ENCODE data around the gene CAMTA1.

DNA sequence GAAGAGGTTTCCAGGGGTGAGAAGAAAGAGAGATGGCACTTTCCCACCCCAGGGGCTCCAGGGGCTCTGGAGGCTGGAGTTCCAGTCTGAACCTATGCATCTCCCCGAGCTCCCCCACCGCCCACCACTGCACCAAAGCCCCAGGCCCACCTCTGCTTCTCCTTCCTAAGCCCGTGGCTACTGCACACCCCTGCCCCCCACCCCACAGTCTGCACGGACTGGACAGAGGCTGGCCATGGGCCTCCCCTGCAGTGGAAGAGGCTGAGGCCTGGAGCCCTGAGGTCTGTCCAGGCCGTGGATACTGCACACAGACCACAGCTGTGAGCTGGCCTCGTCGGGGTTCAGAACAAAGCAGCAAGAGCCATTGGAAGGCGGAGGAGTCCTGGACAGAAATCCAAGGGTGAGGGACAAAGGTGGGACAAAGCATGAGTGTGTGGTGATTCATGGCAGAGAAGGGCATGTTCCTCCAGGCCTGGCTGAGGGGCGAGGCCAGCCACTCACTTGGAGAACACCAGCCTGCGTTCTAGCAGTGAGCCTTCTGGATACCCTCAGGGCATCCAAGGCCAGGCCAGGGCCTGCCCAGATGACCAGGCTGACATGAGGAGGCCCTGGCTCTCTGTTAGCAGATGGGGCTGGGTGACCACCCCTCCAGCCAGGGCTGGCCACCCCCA, 741.1 kb downstream of the CAMTA1 start:
- TF ChIP-seq FOSL1 (IDR thresholded peaks at IDR 0.05; ENCODE audit: low read depth) (no peak), SIN3A (IDR thresholded peaks at IDR 0.05; ENCODE audit: low read depth) (no peak), POLR2A (IDR thresholded peaks at IDR 0.05; ENCODE audit: borderline replicate concordance, extremely low read depth, insufficient read depth, insufficient read length) (no peak), CTCF (IDR thresholded peaks at IDR 0.05 in 2 of 3, conservative IDR thresholded peaks at IDR 0.05 in 1 of 3; ENCODE audit: borderline replicate concordance in 1 of 3, insufficient read depth in 1 of 3, low read depth in 2 of 3, low read length in 2 of 3) (no peak), ELF1 (IDR thresholded peaks at IDR 0.05; ENCODE audit: borderline replicate concordance, low read depth) (no peak), POLR2AphosphoS5 (IDR thresholded peaks at IDR 0.05; ENCODE audit: low read depth, low read length) (no peak)

All from HCT116 (cell line).